ENCODE results near the gene SPARCL1. TPM values are rescaled to one million over a fixed set of nuclear protein-coding genes. Genes with fewer than 3 reads are reported as not detected.
A peak's percentile ranks its signal among the peaks of the same experiment; 100 is the strongest.
"Not testable (repeated sequence)": the region's sequence is repeated elsewhere in the genome, so short reads cannot be mapped to it uniquely, and the experiment has no call there.

SPARCL1 gene
- total RNA-seq, 1 donor from 2014 or later: 6.3 TPM

DNA sequence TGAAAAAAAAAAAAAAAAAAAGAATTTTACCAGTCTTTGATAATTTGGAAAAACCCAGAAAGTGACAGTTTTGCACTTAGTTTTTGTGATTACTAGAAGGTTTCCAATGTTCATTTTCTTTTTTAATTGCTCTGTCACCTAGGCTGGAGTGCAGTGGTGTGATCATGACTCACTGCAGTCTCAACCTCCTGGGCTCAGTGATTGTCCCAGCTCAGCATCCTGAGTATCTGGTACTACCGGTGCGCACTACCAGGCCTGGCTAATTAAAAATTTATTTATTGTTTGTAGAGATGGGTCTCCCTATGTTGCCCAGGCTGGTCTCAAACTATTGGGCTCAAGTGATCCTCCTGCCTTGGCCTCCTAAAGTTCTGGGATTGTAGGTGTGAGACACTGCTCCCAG is 103.5 kb downstream of the SPARCL1 start:
- no peak overlapping the region for H3K4me3 Mint-ChIP-seq
- H3K4me1 Mint-ChIP-seq: peaks cover 34% of the 10 kb centered on the region
- TF ChIP-seq, protein P1, sequence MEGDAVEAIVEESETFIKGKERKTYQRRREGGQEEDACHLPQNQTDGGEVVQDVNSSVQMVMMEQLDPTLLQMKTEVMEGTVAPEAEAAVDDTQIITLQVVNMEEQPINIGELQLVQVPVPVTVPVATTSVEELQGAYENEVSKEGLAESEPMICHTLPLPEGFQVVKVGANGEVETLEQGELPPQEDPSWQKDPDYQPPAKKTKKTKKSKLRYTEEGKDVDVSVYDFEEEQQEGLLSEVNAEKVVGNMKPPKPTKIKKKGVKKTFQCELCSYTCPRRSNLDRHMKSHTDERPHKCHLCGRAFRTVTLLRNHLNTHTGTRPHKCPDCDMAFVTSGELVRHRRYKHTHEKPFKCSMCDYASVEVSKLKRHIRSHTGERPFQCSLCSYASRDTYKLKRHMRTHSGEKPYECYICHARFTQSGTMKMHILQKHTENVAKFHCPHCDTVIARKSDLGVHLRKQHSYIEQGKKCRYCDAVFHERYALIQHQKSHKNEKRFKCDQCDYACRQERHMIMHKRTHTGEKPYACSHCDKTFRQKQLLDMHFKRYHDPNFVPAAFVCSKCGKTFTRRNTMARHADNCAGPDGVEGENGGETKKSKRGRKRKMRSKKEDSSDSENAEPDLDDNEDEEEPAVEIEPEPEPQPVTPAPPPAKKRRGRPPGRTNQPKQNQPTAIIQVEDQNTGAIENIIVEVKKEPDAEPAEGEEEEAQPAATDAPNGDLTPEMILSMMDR (IDR thresholded peaks at IDR 0.05; ENCODE audit: unreplicated experiment): no peak
- H3K9me3 Mint-ChIP-seq: no peaks in the 10 kb centered on the region
- no peaks in the 10 kb centered on the region for H3K27me3 Mint-ChIP-seq (ENCODE audit: low read depth)
- no peak for DNase-seq (ENCODE audit: low spot score in 2 of 2, unreplicated experiment in 2 of 2)
- H3K27ac Mint-ChIP-seq: no peak overlapping the region
- H3K36me3 Mint-ChIP-seq: no peaks in the 10 kb centered on the region

DNA sequence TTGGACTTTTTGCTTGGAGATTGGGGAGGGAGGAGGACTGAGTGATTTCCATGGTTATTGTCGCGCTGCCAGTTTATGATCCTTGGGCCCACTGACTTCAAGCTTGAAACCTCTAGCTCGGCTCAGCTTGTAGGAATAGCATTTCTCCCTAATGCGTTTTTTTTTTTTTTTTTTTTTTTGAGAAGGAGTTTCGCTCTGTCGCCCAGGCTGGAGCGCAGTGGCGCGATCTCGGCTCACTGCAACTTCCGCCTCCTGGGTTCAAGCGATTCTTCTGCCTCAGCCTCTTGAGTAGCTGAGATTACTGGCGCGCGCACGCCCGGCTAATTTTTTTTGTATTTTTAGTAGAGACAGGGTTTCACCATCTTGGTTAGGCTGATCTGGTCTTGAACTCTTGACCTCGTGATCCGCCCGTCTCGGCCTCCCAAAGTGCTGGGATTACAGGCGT is 105.1 kb downstream of the SPARCL1 start:
- H3K4me3 Mint-ChIP-seq: peak overlapping the region; percentile 92
- DNase-seq (ENCODE audit: low spot score in 2 of 2, unreplicated experiment in 2 of 2); H3K27me3 Mint-ChIP-seq (ENCODE audit: low read depth); H3K9me3 Mint-ChIP-seq; H3K36me3 Mint-ChIP-seq: not testable (repeated sequence)
- H3K27ac Mint-ChIP-seq: peak overlapping the region; percentile 30
- peaks cover 47% of the 10 kb centered on the region for H3K4me1 Mint-ChIP-seq

Other genes with a start within 250 kb of the SPARCL1 start
- gene HSD17B13, start 206.5 kb downstream of the SPARCL1 start, total RNA-seq: 0.16 to 0.20 TPM (median 0.18 TPM) in 3 replicates
- gene HSD17B11, start 138.2 kb downstream of the SPARCL1 start, total RNA-seq: 18.7 to 23.4 TPM (median 19.2 TPM) in 3 replicates
- gene NUDT9, start 106.8 kb downstream of the SPARCL1 start, total RNA-seq: 25.5 to 27.7 TPM (median 26.0 TPM) in 3 replicates
- gene DSPP, start 79.2 kb upstream of the SPARCL1 start, total RNA-seq: not detected in 3 replicates
- not detected in 3 replicates for gene DMP1, start 120.9 kb upstream of the SPARCL1 start, total RNA-seq